HG03558 (cell line): Measurements from ENCODE around the gene TMEM86A.

ENCODE experiments used
- ATAC-seq: cut with Tn5 transposase; IDR thresholded peaks from one replicate; pipeline ENCODE4 v1.9.1; 2021; ENCODE audit warnings: moderate number of reproducible peaks; ENCODE audit not compliant: unreplicated experiment; ENCODE audit errors: extremely low read depth

The TMEM86A gene

DNA sequence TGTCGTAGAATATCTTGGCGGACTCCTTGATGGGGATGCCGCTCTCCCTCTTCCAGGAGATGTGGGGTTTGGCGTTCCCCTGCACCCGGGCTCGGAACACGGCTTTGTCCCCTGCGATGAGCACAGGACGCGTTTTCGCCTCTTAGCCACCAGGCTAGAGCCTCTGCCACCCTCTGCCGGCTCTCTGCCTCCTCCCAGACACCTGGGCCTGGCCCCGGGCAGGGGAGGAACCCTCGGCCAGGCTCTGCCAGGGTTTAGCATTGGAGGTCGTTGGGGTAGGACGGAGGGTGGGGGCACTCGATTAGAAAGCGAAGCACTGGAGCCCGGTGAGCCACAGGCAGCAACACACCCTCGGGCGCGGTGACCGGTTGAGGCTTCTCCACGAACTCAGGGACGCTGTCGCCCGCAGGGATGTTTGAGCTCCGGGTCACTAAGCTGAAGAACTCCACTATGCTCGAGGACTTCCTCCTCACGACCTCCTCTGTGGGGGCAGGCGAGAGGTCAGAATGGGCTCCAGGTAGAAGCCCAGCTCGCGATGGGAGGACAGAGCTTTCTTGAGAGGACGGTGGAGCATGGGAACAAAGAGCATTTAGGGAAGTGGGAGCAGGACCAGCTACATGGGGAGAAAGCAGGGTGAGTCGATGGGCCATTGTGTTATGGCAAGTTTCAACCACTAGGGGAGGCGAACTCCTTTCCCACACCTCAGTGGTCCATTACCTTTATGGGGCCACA lies 23.1 kb downstream of the TMEM86A start:
- ATAC-seq, result peak; percentile 39

DNA sequence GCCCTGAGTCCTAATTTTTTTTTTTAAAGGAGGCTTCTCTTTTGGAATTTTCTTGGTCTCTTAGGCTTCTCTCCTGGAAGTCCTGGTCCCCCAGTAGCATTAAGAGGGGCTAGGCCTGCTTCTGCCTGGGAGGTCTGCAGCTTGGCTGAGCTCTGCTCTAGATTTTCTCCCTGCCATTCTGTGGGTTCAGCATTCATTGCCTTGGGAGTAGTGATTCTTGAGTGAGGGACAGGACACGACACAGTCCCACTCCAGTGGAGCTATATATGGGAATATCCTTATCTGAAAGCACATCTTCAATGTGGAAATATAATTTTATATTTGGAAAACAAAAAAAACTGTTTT lies 23.7 kb downstream of the TMEM86A start:
- ATAC-seq, result no peak

DNA sequence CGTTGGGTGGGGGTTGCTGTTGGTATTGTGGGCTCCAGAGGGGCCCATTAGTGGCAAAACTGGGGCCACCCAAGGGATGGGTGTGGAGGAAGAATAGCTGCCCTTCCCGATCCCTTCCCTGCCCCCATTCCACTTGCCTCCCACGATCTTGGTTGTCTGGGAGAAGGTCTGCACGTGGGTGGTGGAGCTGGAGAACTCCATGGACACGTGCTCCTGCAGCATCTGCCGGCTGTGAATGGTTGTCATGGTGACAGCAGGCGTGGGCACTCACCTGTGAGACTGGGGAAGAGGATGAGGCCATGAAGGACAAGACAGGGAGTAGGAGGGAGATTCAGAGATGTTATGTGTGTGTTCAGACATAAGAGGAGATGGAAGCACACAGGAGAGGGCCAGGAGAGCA lies 25.4 kb downstream of the TMEM86A start:
- ATAC-seq, result no peak

DNA sequence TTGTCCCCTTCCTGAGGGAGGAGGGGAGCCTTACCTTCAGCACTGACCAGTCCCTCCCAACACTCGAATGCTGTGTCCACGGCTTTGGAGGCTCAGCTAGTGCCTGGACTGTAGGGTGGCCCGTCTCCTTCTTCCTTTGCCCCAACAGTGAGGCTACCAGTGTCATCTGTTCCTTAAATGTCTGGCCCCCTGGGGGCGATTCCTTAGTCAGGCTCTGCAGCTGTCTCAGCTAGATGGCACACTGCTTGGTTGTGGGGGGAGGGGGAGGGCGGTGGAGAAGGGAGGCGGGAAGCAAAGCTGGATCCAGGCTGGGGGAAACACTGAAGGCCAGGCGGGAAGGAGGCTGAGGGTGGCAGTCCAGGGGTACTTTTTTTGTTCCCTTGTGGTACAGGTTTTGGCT lies 27.5 kb downstream of the TMEM86A start, which contains the start of gene IGSF22:
IGSF22 (minus strand) TSS at position 149 of the 400 bp plus-strand sequence. CDS start 1,952 bp downstream, outside the sequence.
- no peak for ATAC-seq

DNA sequence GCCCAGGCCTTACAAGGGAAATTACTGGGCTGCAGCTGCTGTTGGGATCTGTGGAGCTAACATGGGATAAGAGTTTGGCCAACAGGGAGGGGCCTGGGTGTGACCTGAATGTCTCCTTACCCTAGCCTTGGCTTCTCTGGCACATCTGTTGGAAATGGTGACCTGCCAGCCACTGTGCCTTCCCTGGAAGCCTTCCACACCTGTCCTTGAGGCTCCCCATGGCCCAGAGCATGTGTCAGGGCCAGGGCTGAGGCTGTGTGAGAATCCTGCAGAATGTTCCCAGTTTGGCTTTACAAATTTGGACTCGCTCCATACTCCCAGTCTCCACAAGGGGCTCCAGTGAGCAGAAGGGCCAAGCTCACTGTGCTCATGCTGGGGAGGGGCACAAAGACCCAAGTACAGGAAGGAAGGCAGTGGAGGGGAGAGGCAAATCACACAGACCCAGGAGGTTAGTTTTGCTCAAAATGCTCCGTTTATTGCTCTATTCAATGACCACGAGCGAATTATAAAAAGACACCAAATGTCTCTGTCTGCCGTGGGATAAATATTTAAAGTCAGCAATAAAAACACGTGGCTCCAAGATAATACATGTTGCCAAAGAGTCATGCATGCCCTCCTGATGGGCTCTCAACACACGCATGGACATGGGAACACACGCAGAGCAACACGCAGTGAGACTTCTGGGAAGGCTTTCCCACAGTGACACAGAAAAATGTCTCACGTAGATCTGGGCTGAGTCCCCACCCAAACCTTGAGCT lies 29.1 kb downstream of the TMEM86A start:
- ATAC-seq, result no peak

DNA sequence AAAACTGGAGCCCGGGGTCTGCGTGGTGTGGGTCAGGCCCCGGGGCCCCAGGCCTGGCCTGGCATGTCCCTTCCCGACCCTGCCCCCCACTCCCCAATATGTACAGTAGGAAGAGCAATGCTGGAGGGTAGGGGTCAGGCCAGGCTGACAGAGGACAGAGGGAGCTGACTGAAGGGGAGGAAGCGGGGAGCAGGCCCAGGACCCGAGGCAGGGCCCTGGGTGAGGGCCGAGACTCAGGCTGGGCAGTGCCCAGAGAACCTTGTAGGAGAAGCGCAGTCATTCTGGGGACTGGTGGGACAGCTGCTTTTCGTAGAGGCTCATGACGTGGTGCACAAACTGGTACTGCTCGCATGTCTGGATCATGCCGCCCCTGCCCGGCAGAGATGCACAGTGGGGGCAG lies 30.1 kb downstream of the TMEM86A start:
- no peak for ATAC-seq

DNA sequence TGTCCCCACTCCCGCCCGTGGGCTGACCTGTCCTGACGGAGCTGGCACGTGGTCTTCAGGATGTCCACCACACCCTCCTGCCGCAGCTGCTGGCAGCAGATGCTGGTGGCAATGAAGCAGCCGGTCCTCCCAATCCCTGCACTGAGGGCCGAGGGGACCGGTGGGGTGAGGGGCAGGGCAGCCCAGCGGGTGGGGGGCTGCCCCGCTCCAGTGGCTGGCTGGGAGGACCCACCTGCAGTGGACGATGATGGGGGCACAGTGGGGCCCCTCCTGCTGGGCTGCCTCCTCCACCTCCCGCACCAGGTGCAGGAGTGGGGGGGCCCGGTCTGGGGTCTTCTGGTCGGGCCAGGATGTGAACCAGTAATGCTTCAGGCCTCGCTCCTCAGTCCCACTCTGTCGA lies 30.8 kb downstream of the TMEM86A start:
- ATAC-seq, result no peak

DNA sequence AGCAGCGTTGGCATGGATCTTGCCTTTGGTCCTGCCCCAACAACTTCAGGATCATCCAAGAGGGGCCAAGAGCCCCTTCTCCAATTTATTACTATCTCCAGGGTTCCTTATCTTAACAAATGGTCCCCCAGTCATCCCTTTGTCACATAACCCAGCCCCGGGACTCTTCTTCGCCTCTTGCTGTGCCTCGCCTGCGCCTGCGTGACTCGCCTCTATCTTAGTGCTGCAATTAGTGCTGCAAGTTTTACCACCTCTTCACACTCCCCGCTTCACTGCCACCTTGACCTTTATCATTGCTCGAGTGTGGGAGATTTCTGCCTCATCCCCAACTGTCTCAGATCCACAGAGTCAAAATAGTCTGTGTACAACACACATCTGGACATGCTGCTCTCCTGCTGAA lies 31.4 kb downstream of the TMEM86A start:
- ATAC-seq, result no peak

DNA sequence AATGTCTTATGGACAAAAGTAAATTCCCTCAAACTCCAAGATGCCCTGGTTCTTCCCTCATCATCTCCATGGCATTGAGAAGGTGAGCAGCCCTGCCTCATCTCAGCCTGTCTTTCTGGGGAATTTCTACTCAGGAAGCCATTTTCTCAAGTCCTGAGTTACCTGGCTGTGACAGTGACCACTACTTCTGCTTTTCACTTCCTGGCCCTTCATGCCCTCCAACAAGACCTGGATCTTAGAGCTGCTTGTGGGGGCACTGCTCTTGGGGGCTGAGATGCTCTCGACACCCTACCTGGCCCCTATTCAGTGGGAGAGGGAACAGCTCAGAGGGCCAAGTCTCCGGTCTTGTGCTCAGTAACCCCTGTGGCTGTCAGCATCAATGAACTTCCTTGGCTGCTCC lies 32.9 kb downstream of the TMEM86A start:
- ATAC-seq, result no peak

DNA sequence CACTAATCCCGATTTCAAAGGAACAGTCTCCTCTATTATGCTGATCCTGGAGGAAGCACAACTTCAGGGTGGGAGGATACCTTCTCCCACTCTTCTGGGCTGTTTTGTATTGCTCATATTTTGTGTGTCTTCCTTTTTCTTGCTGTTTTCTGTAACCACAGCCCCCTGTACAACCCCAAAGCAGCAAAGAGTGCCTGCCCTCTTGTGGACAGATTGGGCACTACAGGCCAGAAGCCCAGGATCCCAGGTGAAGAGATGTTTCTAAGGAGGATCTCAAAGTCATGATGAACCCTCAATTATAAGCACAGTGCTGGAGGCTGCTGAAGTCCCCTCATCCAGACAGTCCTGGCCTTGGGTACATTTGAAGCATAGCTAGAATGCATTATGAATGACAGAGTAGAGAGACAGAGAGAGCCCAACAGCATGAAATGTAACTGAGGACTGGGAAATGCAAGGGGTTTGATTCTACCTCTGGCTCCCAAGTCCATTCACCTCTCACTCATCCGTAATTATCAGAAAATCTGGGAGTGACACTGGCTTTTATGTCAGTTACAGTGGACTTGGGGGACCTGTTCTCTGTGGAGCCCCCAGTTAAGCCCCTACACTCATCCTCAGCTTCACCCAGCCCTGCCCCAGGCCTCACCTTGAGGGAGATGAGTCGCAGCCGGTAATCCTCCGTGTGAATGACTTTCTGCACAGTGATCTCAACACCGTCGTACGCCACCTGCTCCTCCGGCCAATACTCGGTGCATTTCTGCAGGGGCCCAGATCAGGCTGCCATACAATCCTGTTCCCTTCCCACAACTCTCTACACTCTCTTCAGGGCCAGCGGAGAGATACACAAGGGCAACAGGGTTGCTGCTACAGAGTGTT lies 33.6 kb downstream of the TMEM86A start:
- ATAC-seq, result no peak

DNA sequence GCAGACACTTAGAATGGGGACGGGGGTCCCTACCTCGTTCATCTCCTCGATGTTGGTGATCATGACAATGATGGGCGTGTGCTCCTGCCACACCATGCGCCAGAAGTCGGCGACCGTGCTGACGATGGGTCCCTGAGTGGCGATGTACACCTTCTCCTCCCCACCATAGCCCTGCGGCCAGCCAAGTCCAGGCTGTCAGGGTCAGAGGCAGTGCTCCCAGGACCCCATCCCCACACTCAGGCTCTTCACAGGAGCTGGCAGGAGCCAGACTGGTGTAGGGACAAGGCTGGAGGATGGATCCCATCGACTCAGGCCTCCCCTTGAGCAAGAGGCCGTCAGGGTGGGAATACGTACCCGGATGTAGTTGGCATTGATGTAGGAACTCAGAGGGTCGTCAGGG lies 34.6 kb downstream of the TMEM86A start:
- ATAC-seq, result no peak

DNA sequence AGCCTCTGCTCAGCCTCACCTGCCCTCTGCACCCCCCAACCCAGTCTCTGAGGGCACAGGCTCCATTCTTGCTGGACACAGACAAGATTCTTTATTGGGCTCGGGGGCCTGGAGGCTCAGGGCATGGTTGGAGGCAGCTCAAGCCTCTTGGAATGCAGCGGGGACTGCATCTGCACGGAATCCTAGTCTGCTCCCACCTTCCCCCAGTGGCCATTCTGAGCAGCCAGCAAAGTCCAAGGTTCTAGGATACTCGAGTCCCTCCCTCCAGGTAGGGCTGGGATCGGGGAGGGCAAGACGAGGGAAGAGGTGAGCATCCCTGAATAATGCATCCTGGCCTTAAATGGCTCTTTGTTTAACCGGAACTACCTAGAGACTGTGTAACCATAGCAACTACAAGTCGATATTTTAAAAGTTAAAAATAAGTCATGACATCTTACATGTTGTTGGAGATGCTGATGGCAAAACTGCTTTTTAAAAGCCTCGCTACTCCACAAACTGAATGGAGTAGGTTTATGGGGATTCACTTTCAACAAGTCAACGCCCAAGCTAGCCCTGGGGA lies 38.1 kb downstream of the TMEM86A start:
- ATAC-seq, result no peak

DNA sequence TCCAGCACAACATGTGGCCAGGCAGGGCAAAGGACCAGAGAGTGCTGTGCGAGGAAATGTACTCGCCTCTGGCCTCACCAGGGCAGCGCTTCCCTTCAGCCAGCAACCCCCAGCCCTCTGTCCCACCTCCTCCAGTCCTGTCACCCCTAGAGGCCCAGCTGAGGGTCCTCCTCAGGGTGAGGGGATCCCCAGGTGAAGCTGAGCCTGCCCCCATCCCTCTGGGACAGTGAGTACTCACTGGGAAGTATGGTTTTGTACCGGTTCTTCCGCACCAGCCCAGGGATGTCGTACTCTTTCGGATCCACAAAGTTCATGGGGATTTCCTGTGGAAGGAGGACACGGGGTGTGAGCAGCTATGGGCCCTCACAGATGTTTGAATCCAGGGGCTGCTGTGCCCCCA lies 39.1 kb downstream of the TMEM86A start:
- no peak for ATAC-seq

DNA sequence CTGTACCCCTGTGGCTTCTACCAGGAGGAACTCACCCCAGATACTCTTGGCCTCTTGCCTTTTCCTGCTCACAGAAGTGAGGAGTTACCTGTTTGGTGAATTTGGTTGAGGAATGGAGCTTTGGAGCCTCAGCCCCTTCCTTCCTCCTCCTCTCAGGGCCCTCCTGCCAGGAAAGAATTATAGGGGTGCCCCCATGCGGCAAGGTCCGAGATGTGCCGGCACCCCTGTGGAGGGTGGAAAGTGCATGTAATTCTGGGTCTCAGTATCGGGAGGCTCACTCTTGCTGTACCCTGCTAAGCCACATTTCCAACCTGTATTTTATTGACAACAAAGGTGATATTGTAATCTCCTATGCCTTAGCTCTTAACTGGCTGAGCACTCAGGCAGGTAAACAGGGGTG lies 41.1 kb downstream of the TMEM86A start:
- no peak for ATAC-seq

DNA sequence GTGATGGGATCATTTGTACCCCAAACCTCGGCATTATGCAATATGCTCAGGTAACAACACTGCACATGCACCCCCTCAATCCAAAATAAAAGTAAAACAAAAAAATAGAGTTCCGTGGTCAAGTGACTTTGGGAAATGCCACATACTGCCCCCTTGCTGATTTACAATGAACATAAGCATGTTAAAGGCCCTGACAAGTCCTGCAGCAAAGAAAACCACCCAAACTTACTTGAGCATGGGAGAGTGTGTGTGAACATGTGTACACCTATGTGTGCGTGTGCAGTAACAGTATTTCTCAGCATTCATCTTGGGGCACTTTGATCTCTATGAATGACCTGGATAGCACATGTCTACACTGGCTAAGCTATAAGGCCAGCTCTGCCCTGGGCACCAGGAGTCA lies 43.2 kb downstream of the TMEM86A start:
- ATAC-seq, result no peak

DNA sequence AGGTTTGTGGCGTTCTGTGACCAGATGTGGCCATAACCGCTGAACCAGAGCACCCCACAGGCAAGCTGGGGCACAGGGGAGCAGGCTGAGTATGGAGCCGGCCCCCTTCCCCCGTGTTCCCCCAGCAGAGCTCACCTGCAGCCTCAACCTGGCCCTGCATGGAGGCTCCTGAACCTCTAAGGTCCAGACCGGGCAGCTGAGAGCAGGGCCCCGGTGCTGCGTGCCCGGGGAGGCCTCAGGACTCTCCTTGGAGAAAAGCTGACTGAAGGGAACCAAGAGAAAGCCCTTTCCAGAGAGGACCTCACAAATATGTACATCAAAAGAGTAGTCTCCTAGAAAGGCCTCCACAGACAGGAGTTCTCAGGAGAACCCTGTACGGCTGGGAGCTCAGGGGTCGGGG lies 44.8 kb downstream of the TMEM86A start:
- no peak for ATAC-seq

DNA sequence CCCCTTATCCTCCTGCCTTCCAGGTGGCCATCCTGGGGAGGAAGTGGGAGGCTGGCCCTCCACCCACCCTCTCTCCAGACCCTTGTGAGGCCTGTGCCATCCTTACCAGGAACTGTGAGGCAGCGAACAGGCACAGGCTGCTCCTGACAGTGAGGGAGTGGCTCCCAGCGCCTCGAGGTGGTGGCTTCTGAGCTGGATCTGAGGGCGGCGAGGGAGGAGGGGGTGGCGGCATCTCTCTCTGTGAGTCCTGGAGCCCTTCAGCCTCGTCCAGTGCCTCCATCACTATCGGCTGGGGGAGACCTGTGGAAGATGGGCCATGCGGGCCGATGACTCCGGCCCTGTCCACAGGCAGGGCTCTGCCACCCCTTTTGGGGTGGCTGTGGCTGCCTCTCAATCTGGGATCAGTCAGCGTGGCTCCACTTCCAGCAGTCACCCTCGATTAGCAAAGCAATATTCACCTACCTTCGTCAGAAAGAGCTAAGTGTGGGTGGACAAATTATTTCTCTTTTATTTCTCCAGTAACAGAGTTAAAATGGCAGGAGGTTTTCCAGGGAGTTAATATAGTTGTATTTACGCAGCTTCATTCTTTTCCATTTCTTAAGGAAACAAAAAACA lies 45.4 kb downstream of the TMEM86A start:
- ATAC-seq, result no peak

DNA sequence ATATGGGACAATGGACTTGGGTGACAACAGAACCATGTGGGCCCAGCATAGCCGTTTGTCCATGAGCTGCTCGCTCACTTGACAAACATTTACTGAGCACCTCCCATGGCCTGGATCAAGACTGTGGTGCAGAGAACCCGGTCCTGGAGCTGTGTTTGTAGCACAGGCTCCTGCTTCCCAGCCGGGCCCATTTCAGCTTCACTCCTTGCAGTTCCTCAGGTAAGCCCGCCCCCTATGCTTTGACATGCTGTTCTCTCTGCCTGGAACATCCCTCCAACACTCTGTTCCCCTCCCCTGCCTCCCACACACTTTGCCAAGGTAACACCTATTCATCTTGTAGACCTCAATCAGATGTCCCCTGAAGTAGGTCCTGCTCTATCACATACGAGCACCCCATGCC lies 46.7 kb downstream of the TMEM86A start:
- no peak for ATAC-seq

DNA sequence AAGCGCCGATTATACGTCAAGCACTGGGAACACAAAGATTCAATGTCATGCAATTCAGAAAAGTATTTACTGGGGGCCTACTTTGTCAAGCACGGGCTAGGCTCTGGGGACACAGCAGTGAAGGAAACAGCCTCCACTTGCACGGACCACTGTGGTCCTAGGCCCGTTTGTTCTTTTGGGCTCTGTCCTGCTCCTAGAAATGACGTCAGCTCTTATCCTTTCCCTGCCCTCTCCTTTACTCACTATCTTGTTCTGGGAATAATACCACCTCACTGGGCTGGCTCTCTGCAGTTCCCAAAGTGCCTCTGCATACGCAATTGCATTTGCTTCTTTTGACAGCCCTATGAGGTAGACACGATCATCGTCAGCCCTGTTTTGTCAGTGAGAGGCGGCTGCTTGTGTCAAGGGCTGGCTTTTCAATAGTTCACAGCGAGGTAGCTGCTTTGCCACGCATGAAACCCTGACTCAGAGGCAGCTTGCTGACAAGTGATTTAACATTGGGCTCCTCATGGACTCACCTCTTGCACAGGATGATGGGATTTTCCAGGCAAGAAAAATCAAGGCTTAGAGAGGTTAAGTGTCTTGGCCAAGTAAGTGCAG lies 50.3 kb downstream of the TMEM86A start:
- no peak for ATAC-seq
